Left ventricle myocardium inferior (tissue), 1 donor: Measurements from ENCODE around the gene DSE. TPM values are rescaled to one million over a fixed set of nuclear protein-coding genes. Genes with fewer than 3 reads are reported as not detected.
"Not testable (repeated sequence)": the region's sequence is repeated elsewhere in the genome, so short reads cannot be mapped to it uniquely, and the experiment has no call there.

ENCODE experiments used
- DNase-seq: peaks from one replicate; pipeline ENCODE4 v3.0.0-alpha.2; 2020
- H3K27ac ChIP-seq: fragments of 200-600 bp; replicated peaks from 2 replicates; pipeline ENCODE4 v1.8.0; 2021
- H3K27me3 ChIP-seq: fragments of 200-600 bp; 2 replicates; pipeline ENCODE4 v1.8.0; 2021; ENCODE audit warnings: low read depth
- H3K36me3 ChIP-seq: fragments of 200-600 bp; 2 replicates; pipeline ENCODE4 v1.8.0; 2021
- H3K4me1 ChIP-seq: fragments of 200-600 bp; 2 replicates; pipeline ENCODE4 v1.8.0; 2021
- H3K4me3 ChIP-seq: fragments of 200-600 bp; 2 replicates; pipeline ENCODE4 v1.8.0; 2021; ENCODE audit warnings: mild to moderate bottlenecking, moderate library complexity
- H3K9me3 ChIP-seq: fragments of 200-600 bp; replicated peaks from 2 replicates; pipeline ENCODE4 v1.8.0; 2021
- intact Hi-C: fragments of 100-400 bp; cut with micrococcal nuclease; formaldehyde crosslinking; loops from one replicate; pipeline ENCODE4 v1.11.0; 2022
- long read RNA-seq: library from polyadenylated mRNA; unstranded; transcript quantifications from one replicate; pipeline ENCODE4 v2.0.0, GENCODE V29; 2021
- total RNA-seq: library from RNA; stranded (reverse); fragmentation: NEBNext Ultra II Directional; extraction: Animal tissue kit (Norgen Biotek cat#: 25700); gene quantifications from one replicate; pipeline ENCODE4 v1.2.1, GENCODE V29; 2021
- TF ChIP-seq, protein P1 (sequence below): fragments of 200-600 bp; IDR thresholded peaks from 2 replicates; pipeline ENCODE4 v1.8.0; 2021; ENCODE audit warnings: antibody characterized with exemption, mild to moderate bottlenecking, borderline replicate concordance
- donor health status: DM: no; HTN: yes; CAD: no; lungs with severe emphysema.

DSE gene
- total RNA-seq = 14.0 TPM
- long read RNA-seq, full-length matches to known transcripts = 1 of 58 reads
- long read RNA-seq, partial matches to known transcripts = 4 of 58 reads
- long read RNA-seq, other reads (novel, unspliced or antisense) = 53 of 58 reads

DNA sequence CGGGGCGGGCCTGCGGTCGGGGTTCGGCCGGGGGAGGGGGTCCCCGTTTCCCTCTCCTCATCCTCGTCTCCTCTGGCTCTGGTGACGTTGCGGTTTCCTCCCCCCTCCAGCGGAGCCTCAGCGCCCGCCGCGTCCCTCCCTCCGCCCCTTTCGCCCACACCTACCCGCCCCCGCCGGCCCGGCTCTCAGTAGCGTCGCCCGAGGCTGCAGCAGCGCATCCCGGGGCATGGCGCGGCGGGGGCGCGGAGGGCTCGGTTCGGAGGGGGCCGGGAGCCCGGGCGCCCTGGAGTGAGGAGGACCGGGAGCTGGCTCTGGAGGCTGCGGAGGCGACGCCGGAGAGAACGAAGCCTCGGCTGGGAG is at the start of gene DSE:
TSS of gene DSE (plus strand) at position 188 of the 360 bp plus-strand sequence. CDS start 28,304 bp downstream, outside the sequence.
- intact Hi-C loops = no loop called here
- H3K4me3 ChIP-seq = peak within 1 kb of the TSS; percentile 94
- H3K27ac ChIP-seq = peak within 1 kb of the TSS; percentile 91
- H3K36me3 ChIP-seq = no peaks in the 10 kb centered on the region
- H3K9me3 ChIP-seq = no peaks in the 10 kb centered on the region
- no peaks in the 10 kb centered on the region for H3K27me3 ChIP-seq
- DNase-seq = peak; percentile 89
- peaks cover 40% of the 10 kb centered on the region for H3K4me1 ChIP-seq
- TF ChIP-seq, protein P1, sequence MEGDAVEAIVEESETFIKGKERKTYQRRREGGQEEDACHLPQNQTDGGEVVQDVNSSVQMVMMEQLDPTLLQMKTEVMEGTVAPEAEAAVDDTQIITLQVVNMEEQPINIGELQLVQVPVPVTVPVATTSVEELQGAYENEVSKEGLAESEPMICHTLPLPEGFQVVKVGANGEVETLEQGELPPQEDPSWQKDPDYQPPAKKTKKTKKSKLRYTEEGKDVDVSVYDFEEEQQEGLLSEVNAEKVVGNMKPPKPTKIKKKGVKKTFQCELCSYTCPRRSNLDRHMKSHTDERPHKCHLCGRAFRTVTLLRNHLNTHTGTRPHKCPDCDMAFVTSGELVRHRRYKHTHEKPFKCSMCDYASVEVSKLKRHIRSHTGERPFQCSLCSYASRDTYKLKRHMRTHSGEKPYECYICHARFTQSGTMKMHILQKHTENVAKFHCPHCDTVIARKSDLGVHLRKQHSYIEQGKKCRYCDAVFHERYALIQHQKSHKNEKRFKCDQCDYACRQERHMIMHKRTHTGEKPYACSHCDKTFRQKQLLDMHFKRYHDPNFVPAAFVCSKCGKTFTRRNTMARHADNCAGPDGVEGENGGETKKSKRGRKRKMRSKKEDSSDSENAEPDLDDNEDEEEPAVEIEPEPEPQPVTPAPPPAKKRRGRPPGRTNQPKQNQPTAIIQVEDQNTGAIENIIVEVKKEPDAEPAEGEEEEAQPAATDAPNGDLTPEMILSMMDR = no peak

DNA sequence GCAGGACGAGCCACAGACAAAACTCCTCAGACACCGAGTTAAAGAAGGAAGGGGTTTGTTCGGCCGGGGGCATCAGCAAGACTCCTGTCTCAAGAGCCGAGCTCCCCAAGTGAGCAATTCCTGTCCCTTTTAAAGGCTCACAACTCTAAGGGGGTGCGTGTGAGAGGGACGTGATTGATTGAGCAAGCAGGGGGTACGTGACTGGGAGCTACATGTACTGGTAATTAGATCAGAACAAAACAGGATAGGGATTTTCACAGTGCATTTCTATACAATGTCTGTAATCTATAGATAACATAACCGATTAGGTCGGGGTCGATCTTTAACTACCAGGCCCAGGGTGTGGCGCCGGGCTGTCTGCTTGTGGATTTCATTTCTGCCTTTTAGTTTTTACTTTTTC is 48.8 kb upstream of the DSE start:
- DNase-seq, H3K27me3 ChIP-seq, H3K36me3 ChIP-seq, H3K9me3 ChIP-seq, intact Hi-C loops, H3K4me3 ChIP-seq: not testable (repeated sequence)
- Histone ChIP-seq H3K4me1 (peaks cover 26% of the 10 kb centered on the region), H3K27ac (peak overlapping the region; percentile 40)

DNA sequence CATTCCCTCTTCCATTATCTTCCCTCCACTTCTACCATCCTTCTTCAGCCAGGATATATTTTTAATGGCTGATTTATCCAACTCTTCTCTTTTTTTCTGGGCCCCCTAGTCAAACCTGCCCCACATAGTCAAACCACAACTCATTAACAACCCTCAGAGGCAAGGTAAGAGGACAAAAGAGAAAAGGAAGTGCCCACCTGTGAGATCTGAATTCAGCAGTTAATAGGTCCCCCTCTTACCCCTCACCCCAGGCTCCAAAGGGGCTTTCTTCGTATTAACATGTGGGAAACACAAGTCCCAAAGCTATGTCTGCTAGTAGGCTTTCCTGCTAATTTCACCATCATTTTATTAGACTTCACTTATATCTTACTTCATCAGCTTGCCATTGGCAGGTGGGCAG is 46.9 kb upstream of the DSE start:
- H3K27me3 ChIP-seq = no peaks in the 10 kb centered on the region
- H3K4me3 ChIP-seq = no peak overlapping the region
- H3K27ac ChIP-seq = no peak overlapping the region
- H3K36me3 ChIP-seq = no peaks in the 10 kb centered on the region
- TF ChIP-seq, protein P1 = no peak
- DNase-seq = no peak
- H3K4me1 ChIP-seq = peaks cover 42% of the 10 kb centered on the region
- H3K9me3 ChIP-seq = no peaks in the 10 kb centered on the region
- intact Hi-C loops = no loop called here

DNA sequence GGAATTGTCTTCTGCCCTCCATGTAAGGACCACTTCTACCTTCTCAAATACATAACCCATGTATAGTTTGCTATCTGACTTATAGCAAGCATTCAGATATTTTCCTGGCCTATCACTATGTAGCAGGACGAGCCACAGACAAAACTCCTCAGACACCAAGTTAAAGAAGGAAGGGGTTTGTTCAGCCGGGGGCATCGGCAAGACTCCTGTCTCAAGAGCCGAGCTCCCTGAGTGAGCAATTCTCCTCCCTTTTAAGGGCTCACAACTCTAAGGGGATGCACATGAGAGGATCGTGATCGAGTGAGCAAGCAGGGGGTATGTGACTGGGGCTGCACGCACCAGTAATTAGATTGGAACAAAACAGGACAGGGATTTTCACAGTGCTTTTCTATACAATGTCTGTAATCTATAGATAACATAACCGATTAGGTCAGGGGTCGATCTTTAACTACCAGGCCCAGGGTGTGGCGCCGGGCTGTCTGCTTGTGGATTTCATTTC is 45.1 kb upstream of the DSE start:
- intact Hi-C loops, DNase-seq, H3K4me3 ChIP-seq, H3K36me3 ChIP-seq, H3K27me3 ChIP-seq, H3K9me3 ChIP-seq: not testable (repeated sequence)
- Histone ChIP-seq H3K4me1 (peaks cover 51% of the 10 kb centered on the region), H3K27ac (peak overlapping the region; percentile 71)

DNA sequence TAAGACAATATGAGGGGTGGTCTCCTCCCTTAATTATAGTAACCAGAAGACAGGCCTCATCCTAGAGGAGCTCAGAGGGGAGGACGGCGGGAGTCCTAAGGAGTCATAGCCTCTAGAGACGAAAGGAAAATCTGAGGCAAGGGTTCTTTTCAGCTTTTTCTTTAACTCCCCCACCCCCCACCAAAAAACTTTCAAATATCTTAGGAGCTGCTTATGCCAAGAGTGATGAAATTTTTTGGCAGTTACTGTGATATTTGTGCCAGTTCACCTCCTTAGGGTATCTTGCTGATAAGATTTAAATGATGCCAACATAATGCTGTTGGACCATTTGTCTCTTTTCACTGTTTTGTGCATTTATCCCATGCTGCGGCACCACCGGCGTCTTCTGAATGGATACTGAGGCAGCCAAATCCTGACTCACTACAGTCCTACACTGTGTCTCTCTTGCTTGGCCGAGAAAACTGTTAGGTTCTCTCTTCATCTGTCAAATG is 44.5 kb upstream of the DSE start:
- H3K9me3 ChIP-seq = no peaks in the 10 kb centered on the region
- intact Hi-C loops = no loop called here
- no peak for DNase-seq
- peaks cover 51% of the 10 kb centered on the region for H3K4me1 ChIP-seq
- H3K27ac ChIP-seq = peak overlapping the region; percentile 71
- TF ChIP-seq, protein P1 = no peak
- H3K36me3 ChIP-seq = no peaks in the 10 kb centered on the region
- H3K27me3 ChIP-seq = no peaks in the 10 kb centered on the region
- H3K4me3 ChIP-seq = no peak overlapping the region

DNA sequence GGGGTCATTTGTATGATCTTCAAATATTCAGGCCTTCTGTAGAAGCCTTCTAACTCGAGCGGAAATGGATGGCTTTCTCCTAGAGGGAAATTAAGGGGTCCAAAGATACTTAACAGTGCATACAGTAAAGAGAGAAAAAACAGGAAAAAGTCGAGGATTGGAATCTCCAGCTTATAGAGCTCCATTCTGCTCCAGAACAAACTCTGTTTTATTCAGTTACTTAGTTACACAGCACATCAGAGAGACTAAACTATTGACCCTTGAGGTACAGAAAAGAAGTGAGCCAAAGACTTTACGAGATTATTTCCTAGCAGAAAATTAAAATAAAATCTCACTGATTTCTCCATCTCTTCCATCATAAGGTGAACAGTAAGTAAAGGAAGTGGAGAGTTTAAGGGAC is 43.8 kb upstream of the DSE start:
- Histone ChIP-seq H3K27ac (peak overlapping the region; percentile 71), H3K4me1 (peaks cover 51% of the 10 kb centered on the region), H3K9me3 (no peaks in the 10 kb centered on the region), H3K27me3 (no peaks in the 10 kb centered on the region), H3K36me3 (no peaks in the 10 kb centered on the region), H3K4me3 (no peak overlapping the region)
- TF ChIP-seq, protein P1 = no peak
- no peak for DNase-seq
- intact Hi-C loops = no loop called here
